HuH-7 (cell line): ENCODE measurements around the gene HHATL.

ENCODE experiments used
- DNase-seq: peaks from one replicate; pipeline ENCODE4 v3.0.0; 2011; ENCODE audit warnings: low spot score

HHATL gene

DNA sequence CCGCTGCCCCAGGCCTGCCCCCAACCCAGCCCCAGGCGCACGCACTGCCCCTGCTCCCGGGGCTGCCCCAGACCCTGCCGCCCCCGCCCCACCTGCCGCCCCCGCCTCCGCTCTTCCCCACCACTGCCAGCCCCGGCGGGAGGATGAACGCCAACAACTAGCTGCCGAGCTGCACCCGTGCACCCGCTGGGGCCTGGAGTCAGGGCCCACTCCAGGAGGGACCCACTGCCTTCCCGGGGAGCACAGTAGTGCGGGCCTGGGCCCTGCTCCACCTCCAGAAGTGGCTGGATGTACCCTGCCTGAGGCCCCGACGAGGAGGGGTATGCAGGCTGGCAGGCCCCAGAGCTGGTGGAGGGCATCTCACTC is 38.2 kb downstream of the HHATL start:
- DNase-seq, result no peak

DNA sequence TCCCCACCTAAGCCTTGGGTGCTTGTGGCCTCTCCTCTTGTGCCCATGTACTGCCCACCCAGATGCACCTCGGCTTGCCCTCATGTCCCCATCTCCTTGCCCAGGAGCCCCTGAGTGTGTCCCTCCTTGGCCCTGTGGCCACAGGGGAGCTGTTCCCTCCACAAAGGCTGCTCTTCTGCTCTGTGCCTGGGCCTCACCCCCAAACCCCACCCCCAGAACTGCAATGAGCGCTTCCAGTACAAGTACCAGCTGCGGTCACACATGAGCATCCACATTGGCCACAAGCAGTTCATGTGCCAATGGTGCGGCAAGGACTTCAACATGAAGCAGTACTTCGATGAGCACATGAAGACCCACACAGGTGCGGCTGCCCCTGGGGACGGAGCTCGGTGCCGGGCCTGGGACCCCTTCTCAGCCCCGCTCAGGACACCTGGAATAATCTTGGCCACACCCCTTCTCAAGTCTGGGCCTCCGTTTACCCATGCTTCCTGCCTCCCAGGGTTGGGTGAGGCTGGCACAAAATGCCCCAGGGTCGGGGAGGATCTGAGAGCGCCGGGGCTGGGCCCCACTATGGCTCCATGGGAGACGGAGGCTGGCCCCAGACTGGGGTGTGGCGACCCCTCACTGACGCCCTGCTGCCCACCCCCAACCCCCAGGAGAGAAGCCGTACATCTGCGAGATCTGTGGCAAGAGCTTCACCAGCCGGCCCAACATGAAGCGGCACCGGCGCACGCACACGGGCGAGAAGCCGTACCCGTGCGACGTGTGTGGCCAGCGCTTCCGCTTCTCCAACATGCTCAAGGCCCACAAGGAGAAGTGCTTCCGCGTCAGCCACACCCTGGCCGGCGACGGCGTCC is 38.8 kb downstream of the HHATL start:
- no peak for DNase-seq

DNA sequence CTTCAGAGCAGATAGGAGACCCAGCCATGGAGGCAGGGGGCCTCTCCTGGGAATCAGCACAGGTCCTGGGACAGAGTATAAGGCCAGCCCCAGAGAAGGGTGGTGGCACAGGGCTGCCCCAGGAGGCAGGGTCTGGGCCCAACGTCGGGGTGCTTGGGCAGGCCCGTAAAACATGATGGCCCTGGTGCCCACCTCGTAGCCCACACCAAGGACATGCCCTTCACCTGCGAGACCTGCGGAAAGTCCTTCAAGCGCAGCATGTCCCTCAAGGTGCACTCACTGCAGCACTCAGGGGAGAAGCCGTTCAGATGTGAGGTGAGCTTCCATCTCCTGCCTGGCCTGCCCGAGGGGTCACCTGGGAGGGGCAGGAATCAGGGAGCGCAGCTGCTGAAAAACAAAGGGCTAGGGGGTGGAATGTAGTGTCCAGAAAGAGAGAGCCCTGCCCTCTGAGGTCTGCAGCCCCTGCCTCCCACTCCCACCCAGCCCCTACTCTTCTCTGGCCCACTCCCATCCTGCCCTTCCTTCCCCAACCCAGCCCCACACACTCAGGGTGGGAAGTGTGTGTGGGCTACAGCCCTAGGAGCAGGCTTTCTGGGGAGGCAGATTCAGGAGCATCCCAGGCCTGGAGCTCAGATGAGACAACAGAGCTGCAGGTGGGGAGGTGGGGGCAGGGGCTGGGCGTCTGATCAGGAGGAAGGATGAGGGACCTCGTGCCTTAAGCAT is 39.6 kb downstream of the HHATL start:
- no peak for DNase-seq

DNA sequence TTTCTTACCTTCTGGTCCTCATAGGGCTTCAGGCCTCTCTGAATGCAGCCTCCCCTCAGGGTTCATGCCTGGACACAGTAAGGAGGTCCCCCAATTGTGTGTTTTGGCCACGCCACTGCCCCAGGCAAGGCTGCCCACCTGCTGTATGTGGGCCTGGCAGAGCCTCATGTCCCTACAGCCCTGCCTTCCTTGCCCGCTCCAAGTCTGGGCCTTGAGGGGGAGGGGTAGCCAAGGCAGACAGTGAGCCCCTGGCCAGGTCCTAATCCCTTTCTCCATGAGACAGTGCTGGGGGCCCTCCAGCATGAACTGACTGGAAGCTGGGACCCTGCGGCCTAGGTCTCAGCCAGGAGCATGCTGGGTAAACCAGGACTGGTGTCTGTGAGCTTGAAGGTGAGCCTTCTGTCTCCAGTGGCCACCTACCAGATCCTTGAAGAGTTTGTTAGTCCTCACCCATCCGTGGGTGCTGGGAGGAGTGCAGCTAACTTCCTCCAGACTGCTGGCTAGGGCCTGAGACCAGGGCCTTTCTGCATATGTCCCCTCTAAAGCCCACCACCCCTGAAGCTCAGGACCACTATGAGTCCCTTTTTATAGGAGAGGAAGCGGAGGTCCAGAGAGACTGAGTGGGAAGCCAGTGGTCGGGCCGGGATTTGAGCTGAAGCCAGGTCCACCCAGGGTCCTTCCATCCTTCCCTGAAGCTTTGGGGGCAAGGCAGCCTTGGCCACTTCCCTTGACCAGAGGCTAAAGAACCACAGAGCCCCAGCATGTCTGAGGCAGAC is 40.4 kb downstream of the HHATL start:
- no peak for DNase-seq

DNA sequence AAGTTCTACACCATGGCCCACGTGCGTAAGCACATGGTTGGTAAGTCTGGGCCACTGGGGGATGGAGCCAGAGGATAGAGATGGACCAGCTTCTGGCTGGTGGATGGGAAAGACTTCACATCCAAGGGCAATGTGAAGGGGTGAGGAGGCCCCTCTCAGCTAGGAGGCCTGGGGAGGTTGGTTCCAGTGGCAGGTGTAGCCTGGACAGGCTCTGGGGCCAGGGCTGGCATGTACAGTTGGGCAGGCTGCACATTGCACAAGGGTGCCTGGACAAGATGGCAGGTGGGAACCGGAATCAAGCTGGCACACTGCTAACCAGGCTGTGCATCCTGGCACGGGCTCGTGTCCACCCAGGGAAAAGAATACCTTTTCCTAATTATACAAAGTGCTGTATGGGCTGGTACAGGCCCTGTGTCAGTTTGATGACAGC is 41.0 kb downstream of the HHATL start:
- no peak for DNase-seq

DNA sequence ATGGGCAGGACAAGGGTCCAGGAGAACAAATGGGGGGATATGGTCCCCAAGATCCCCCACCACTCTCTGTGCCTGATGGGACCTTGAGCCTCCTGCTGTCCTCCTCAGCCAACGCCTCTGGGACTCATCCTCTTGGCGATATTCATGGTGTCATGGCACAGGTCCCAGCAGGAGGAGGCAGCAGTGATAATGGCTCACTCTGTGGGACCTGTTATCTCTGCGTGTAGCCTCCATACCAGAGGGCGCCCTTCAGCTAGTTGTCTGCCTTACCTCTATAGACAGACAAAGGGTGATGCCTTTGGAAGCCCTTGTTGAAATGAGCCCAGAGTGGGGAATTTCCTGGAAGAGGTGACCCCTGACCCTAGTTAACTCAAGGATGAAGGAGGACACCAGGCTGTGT is 41.7 kb downstream of the HHATL start:
- DNase-seq, result peak; percentile 77

DNA sequence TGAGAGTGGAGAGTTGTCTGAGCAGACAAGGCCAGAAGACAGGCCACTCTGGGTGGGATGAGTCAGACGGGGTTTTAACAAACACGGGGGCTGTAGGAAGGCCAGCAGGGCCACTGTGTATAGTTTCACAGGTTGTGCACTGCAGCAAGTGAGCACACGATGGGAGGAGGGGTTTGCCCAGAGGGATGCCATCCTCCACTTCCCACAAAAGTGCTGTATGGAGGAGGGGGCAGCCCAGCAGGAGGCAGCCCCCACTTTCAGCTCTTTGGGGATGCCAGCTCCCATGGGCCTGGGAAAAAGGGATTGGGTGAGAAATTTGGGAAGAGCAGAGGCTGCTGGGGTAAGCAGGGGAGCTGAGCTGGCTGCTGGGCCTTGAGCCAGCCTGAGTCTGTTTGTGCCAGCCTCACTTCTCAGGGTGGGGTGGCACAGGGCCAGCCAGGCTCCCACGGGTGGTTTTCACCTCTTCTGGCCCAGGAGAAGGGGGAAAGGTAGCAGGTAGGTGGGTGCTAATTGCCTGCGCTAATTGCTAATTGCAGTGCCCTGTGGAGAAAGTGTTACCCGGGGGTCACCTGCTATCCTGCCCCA is 42.4 kb downstream of the HHATL start:
- DNase-seq, result no peak

DNA sequence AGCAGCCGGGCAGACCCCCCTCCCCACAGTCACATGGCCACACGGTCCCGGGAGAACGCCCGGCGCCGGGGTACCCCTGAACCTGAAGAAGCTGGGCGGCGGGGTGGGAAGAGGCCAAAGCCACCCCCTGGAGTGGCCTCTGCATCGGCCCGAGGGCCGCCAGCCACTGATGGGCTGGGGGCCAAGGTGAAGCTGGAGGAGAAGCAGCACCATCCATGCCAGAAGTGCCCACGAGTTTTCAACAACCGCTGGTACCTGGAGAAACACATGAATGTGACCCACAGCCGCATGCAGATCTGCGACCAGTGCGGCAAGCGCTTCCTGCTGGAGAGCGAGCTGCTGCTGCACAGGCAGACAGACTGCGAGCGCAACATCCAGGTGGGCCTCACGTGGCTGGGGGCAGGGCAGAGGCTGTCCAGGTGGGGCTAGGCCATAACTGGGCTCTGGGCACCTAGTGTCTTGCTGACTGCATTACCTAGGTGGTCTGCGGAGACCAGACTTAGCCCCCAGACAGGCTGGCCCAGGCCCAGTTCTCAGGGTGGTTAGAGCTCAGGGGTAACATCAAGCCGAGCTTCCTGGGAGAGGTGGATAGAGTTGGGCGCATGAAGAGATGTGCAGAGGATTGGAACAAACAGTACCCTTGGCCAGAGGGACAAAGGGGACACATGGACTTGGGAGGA is 43.0 kb downstream of the HHATL start:
- peak; percentile 17 for DNase-seq

DNA sequence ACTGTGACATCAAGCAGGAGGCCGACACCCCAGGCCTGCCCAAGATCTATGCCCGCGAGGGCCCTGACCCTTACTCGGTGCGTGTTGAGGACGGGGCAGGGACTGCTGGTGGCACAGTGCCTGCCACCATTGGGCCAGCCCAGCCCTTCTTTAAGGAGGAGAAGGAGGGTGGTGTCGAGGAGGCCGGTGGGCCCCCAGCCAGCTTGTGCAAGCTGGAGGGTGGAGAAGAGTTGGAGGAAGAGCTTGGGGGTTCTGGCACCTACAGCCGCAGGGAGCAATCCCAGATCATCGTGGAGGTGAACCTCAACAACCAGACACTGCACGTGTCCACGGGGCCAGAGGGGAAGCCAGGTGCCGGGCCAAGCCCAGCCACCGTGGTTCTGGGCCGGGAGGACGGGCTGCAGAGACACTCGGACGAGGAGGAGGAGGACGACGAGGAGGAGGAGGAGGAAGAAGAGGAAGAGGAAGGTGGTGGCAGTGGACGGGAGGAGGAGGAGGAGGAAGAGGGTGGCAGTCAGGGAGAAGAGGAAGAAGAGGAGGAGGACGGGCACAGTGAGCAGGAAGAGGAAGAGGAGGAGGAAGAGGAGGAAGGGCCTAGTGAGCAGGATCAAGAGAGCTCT is 43.7 kb downstream of the HHATL start:
- no peak for DNase-seq

DNA sequence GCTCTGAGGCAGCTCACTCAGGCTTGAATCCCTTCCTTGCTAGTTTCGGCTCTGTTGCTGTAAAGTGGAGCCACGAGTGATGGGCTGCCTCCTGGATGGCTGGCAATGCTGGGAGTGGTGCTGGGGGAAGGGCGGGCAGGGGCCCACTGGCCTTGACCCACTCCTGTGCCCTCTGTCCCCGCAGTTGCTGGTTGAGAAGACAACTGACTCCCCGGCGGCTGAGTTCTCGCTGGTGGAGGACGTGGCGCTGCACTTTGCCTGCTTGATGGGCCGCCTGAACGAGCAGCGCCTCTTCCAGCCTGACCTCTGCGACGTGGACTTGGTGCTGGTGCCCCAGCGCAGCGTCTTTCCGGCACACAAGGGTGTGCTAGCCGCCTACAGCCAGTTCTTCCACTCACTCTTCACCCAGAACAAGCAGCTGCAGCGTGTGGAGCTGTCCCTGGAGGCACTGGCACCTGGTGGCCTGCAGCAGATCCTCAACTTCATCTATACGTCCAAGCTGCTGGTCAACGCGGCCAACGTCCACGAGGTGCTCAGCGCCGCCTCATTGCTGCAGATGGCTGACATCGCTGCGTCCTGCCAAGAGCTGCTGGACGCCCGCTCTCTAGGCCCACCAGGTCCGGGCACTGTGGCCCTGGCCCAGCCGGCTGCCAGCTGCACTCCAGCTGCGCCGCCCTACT is 44.4 kb downstream of the HHATL start:
- peak; percentile 13 for DNase-seq

DNA sequence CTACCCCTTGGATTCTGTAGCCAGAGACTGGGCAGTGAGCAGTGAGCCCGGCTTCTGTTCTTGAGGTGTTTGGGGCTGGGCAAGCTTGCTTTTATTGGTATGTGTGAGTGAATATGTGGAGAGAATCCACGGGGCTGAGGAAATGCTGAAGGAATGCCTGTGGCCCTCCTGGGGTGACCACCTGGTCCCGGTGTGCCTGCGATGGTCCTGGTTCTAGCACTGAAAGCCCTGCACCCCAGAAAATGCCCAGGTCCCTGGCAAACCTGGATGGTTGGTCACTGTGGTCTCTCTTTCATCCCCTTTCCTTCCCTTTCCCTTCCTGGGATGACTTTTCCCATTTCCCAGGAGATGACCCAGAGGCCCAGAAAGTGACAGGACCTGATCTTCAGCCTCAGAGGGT is 44.9 kb downstream of the HHATL start:
- DNase-seq, result no peak

DNA sequence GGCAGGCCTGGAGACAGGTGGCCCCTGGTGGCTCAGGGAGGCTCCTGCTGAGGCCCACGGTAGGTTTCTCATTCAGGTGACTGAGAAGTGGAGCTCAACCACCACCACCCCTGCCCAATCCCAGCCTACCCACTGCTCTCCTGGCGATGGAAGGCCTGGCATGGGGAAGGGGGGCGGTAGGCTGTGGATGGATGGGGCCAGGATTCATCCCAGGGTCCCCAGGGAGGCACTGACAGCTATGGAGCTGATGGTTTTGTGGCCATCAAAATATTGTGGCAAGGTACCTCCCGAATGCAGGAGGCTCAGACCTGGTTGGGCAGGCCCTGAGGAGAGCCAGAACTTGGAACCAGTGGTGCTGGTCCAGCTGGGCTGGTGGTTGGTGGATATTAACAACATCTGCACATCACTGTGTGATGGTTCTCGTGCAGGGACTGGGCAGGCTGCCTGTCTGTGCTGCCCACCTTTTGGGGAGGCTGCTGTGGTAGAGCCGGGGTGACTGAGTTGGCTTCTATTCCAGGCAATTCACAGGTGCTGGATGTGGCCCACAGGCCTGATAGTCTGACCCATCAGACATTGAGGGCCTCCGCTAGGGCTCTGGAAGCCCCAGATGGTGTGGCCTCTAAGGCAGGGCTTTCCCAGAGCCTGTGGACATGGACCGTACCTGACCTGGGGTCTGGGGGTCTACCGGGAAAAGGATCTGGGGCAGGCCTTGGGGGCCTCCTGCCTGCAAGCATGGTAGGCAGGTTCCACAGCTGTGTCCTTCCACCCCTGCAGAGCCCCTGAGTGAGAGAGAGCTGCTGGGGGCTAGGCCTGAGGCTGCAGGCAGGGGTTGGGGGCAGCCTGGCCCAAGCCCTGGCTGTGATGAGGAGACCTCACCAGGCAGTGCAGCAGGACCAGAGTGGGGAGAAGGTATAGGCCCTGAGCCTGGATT is 45.7 kb downstream of the HHATL start:
- DNase-seq, result peak; percentile 14

DNA sequence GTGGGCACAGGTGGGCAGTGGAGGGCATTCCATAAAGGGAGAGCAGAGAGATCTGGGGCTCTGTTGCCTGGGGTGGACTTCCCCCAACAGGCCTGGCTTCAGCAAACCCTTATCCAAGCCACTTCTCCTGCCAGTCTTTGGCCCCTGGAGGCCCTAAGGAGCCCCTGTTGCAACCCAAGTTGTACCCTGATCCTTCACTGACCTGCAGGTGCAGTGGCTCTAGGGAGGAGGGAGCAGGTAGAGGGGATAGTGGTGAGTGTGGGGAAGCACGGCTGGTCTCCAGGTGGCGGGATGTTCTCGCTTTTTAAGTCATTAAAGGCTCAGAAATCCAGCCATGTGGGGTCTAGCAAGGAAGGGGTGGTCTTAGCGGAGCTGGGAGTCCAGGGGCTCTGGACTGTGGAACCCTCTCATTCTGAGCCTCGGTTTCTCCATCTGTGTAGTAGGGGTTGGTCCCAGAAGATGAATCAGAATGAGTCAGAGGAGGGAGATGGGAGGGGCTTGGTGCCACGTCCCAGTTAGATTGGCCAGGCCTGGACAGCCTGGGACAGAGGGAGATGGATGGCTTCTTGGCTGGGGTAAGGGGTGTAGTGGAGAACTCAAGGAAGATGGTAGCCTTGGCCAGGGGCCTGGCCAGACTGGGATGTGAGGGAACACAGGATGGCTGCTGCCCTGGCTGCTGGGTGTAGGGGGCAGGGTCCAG is 46.5 kb downstream of the HHATL start:
- DNase-seq, result peak; percentile 39

DNA sequence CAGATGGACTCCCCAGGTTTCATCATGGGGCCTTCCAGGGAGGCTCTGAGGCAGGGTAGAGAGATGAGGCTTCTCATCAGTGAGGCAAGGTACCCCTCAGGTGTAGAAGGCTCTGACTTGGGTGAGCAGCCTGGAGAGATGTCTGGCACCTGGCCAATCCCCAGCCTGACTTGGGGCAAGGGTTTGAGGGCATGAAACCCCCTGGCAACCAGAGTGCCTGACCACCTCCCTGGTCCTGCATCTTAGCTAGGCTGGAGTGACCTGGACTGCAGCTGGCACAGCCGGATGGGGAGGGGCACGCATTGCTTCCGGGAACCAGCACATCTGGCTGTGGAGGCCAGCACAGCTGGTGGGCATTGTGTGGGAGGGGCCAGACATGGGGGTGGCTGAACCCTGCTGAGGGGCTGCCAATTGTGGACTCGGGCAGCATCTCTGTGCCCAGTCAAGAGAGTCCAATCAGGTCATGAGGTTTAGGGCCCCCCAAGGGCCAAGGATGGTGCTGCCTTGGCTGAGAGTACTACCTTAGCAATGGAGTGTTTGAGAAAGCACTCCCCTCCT is 47.2 kb downstream of the HHATL start:
- DNase-seq, result no peak

DNA sequence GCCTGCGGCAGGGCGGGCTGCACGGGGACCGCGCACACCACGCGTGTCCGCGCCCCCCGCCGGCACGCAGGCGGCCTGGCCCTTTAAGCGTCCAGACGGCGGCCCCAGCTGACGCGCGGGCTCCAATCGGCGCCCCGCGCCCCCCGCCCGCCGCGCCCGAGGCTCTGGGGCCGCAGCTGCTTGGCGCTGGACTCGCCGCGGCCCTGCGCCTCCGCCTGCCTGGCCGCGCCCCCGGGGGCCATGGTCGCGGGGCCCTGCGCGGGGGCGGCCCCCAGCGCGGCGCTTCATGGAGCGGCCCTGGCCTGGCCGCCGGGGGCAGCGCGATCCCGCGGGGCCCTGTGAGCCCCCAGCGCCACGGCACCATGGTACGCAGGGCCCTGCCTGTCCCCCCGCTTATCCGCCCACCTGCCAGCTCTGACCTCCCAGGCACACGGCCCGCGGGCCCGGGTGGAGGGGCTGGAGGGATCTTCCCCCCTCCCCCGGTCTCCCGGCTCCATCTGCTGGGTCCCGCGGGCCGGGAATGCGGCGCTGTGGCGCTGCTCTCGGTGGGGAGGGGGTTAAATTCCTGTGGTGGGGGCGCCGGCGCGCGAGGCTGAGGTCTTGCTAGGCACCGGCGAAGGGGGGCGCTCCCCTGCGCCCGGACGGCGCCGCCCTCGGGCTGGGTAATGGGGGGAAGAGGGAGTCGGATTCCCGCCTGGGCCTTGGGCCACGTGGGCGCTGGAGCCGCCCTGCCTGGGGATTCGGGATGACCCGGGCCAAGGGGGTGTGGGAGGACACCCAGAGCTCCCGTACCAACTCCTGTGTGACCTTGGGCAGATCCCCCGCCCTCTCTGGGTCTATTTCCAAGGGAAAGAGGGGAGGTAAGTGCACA is 48.0 kb downstream of the HHATL start:
- peak; percentile 78 for DNase-seq

DNA sequence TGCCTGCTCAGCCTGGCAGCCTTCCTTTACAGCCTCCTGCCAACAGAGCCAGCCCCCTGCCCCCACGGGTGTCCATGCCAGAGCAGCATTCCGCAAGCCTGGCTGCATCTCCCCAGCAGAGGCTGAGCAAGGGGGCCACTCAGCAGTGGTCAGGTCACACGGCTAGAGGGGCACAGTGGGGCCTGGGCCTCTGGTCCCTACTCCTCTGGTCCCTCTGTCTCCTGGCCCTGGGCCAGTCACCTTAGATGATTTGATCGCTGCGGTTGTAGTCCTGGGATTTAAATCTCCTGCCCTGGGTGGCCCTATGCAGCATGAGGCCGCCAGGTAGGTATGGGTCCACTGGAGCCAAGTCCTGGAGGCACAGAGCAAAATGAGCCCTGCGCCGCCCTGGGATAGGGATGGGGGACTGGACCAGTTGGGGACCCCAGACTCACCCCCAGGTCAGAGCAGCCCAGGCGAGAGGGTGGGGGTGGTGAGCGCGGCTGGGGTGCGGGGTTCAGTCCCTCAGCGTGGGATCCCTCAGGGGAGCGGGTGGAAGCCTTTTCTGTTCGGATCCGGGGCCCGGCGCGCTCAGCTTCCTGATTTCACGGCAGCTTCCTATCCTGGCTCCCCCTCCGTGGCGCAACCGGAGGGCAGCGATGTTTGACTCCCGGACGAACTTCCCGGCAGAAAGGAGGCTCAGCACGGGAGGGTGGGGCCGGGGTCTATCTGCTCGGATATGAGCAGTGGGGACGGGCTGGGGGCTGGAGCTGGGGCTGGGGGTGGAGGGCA is 48.9 kb downstream of the HHATL start, which contains the start of gene ZBTB47:
Gene ZBTB47, plus strand, starts transcription at position 138 of the 771 bp plus-strand sequence. CDS start 4,659 bp downstream, outside the sequence.
- DNase-seq, result peak; percentile 76

DNA sequence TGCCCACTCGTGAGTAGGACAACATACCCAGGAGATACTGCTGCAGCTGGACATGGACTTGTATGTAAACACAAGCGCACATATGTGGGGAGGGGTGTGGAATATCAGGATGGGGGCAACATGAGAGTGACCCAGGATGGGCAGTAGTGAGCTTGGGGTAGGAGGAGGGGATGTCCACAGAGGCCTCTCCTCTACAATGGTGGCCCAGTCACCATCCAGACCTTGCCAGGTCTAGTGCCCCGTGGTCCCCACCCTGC is 49.4 kb downstream of the HHATL start:
- DNase-seq, result peak; percentile 22
